COLO829 (cell line): ENCODE measurements around the gene SNAPC4.

ENCODE experiments used
- DNase-seq: peaks from one replicate; pipeline ENCODE4 v3.0.0; 2012; ENCODE audit warnings: low spot score

The SNAPC4 gene

DNA sequence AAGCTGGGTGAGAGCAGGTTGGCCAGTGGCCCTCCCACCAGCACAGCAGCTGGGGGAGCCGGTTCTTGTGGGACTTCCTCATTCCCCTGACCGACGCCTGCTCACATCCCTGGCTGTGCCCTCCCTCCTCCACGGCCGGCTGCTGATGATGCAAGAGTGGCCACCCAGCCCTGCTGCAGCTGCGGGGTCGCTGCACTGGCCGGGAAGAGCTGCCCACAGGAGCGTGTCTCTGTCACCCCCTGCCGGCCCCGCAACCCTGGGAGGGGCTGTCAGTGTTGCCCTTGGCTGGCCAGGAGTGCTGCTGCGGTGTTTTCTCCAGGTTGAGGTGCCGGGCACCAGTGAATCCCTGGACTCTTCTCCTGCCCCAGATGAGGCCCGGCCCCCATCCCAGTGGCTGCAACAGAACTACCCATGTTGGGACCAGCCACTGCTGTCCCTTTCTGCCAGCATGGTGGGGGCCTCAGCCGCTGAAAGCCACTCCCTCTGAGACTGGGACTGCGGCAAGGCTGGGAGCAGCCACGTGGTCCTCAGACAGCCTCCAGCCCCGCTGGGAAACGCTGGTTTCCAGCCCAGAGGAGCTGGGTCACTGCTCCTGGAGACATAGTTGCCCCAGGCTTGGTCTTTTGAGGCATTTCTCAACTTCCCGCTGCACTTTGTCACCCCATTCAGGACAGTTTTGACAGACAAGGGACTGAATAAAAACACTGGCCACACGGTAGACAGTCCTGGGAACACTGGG lies 27.2 kb downstream of the SNAPC4 start:
- no peak for DNase-seq

DNA sequence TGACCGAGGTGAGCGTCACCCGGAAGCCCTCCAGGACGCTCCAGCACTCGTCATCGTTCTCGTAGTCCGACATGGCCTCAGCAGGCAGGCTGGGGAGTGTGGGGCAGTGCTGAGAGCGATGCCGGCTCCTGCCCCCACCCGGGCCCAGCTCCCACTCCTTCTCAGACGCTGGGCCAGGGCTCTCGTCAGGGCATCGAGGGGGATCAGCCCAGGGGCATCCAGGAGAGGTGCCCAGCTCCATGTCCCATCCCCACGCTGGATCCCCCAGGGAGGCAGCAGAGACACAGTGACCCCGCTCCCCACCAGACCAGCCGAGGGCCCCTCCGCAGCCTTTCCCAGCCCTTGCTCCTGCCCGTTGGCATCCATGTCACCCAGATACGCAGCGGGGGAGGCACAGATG lies 28.0 kb downstream of the SNAPC4 start:
- no peak for DNase-seq

DNA sequence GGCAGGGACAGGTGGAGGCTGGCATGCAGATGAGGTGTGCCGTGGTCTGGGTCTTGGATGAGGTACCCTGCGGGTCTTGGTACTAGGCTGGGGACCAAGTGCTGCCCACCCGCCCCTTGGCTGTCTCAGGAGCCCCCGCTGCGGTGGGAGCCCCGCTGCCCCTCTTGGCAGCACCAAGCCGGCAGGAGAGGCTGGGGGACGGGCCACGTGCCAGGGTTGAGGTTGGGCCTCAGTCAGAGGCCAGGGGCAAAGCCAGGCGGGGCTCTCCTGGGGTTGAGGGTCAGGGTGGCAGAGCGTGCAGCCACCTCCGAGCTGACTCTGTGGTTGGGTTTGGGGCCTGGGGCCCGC lies 28.5 kb downstream of the SNAPC4 start:
- no peak for DNase-seq

DNA sequence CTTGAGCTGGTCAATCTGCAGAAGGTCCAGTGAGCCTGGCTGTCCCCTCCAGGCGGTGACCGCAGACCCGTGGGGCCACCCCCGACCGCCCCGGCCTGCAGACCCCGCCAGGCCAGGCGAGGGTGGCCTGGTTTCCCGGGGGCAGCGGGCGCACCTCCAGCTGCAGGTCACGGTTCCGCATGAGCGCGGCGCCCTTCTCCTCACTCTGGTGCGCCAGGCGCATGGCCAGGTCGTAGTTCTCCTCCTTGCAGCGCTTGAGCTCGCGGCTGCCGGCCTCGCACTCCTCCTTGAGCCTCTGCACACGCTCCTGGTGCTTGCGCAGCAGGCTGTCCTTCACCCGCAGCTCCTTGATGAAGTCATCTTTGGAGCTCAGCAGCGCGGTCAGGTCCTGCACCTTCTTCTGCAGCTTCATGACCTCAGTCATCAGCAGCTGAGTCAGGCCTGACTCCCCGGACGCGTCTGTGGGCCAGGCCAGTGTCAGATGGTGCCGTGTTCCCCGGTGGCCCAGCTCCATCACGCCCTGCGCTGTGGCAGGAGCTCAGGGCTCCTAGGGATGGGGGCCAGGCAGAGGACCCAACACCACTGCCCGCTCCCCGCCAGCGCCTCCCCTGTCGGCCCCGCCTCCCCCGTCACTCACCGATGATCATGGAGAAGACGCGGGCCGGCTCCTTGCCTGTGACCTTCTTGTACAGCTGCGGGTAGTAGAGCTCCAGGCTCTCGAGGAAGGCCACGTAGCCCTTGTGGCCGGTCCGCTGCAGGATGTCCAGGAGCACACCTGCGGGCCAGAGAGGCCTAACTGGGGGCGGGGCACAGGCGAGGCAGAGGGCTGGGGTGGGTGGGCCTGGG lies 29.1 kb downstream of the SNAPC4 start:
- no peak for DNase-seq

DNA sequence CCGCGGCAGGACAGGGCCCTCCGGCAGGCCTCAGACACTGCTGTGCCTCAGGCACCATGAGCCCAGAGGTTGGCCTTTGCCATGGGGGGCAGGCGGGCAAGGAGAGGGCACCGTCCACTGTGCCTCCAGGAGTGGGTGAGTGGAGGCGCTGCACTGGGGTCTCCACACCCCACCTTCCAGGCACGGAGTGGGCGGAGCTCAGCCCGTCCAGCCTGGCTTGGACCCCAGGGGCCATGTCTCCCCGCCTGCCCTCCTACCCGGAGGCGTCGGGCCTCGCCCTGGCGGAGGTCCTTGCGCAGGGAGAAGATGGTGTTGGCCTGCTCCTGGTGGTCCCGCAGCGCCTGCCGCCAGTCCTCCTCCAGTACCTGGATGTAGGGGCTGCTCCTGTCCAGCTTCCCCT lies 29.9 kb downstream of the SNAPC4 start:
- DNase-seq: no peak

DNA sequence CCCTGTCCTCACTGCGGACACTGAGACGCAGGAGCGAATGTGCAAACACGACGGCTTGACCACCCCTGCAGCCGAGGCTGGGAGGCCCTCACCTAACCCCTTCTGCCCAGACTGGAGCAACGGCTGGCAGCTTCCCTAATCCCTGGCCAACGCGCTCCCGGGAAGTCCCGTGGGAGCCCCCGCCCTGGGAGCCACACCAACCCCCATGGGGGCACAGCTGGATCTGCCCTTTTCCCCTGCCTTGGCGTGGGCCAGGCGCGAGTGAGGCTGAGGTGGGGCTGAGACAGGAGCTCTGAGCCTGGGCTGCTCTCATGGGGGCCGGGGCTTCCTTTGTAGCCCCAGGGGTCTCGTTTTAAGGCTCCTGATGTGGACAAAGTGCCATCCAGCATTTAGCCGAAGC lies 31.8 kb downstream of the SNAPC4 start:
- DNase-seq: no peak

DNA sequence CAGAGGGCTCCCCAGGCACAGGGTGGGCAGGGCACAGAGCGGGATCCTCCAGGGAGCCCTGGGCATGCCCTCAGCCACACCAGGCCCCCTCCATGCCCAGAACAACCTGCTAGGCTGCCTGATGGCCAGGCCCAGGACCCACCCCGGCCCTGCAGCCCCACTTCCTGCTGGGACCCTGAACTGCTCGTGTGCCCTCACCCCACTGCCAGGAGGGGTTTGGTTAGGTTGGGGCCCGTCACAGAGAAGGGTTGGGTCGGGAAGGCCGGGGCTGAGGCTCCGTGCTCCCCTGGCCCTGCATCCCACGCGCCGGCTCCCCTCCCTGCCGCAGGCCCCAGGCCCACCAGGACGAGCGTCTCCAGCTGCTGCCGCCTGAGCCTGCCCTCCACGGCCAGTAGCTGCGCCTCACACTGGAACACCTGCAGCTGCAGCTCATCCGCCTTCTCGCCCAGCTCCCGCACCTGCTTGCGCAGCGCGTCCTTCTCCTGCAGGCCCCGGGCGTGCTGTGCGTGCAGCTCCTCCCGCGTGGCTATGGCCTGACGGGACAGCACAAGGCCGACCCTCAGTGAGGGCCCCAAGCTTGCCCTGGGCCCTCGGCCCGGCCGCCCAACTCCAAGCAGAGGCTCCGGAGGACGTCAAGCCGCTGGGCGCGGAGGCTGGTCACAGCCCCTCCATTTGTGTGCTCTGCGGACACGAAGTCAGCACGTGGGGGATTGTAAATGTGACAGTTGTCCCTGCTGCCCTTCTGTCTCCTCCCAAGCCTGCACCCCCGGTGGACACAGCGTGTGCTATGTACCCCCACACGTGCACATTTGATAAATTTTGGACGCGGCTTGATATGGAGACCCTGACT lies 32.4 kb downstream of the SNAPC4 start:
- no peak for DNase-seq

DNA sequence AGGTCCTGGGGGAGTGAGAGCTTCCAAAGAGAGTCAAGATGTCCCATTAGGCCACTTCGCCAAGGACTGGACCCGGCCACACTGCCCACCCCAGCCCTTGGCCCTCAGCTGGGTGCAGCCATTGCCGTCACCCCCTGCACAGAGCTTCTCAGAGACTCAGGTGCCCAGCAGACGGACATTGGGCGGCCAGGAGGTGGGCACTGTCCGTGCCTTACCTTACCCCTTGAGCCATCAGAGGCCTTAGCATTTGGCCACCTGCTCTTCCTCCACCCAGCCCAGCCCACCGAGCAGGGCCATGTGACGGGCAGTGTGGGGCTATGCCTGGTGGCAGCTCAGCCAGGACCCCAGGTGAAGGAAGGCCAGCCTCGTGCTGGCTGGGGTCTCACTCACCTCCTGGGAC lies 33.1 kb downstream of the SNAPC4 start:
- no peak for DNase-seq

DNA sequence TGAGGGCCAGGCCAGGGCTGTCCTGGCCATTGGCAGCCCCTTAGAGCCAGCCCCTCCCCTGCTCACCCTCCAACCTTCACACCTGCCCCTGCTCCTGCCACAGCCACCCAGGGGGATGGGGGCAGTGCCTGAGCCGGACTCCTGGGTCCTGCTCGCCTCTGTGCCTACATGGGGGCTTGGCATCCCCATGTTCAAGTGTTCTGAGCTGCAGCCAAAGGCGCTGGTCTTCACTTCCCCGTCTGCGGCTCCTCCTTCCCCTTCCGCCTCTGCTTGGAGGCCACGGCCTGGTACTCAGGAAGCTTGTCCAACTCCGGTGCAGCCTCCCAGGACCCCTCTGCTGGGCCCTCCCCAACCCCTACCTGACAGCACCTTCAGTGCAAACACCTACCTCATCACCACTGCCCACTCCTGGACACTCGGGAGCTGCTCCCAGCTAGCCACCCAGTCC lies 34.2 kb downstream of the SNAPC4 start:
- DNase-seq: no peak

DNA sequence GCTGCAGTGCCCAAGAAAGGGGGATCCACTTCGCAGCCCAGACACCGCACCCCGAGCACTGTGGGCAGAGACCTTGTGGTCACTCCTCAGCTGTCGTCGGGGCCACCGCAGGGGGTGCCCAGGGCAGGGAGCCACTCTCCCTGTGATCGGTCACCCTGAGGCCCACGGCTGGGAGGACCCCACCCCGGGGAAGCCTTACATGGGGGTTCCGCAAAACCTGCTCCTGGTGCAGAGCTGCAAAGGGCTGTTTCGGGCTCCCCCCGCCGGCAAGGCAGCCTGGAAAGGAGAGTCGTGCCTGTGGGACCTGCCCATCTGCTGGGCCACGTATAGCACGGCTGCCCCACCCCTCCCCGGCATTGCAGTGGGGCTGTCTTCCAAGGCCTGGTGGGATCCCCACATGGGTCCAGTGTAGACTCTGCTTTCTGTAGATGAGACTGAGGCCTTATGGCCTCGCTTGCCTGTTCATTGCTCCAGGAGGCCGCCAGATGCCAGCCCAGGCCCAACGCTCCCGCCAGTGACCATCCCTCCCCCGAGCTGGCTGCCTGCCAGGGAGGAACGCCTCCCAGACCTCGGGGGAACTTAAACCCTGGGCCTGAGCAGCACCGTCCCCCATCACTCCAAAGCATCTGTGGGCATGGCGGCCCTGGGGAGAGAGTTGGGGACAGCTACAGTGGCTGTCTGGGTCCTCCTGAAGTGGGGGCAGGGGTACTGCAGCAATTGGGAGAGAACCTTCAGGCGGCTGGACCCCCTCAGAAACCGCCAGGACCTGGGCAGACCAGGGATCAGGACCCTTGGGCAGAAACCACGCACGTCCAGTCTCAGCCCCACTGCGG lies 34.8 kb downstream of the SNAPC4 start:
- DNase-seq: no peak

DNA sequence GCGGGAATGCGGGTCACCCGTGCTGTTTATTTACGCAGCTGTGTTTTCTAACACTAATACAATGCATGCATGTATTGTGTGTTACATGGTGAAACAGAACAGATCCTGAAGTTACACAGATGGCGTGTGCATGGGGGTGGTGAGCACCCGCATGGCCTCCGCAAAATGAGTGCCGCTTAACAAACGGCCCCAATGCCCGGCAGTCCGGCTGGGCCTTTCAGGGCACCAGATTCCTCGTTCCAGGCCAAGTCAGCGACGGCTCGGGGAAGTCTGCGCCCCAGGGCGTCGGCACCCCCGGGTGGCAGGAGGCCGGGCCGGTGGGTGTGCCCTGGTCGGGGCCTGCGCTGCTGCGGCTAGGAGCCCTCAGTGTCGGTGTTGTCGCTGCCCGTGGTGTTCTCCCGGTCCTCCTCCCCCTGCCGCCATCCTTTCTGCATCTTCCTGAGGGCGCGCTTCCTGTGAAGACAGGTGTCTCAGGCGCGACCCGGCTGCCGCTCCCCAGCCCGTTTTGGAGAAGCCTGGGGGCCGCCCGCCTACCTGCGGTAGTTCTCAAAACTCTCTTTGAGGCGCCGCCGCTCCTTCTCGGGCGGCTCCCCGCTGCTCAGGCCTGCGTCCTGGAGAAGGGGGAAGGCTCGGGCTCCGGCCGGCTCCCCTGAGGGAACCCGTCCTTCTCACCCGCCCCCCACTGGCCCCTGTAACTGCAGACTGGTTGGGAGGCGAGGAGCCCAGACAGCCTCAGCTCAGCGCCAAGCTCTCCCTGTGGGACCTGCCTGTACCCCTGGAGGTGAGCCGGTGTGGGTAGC lies 35.8 kb downstream of the SNAPC4 start:
- DNase-seq: no peak

DNA sequence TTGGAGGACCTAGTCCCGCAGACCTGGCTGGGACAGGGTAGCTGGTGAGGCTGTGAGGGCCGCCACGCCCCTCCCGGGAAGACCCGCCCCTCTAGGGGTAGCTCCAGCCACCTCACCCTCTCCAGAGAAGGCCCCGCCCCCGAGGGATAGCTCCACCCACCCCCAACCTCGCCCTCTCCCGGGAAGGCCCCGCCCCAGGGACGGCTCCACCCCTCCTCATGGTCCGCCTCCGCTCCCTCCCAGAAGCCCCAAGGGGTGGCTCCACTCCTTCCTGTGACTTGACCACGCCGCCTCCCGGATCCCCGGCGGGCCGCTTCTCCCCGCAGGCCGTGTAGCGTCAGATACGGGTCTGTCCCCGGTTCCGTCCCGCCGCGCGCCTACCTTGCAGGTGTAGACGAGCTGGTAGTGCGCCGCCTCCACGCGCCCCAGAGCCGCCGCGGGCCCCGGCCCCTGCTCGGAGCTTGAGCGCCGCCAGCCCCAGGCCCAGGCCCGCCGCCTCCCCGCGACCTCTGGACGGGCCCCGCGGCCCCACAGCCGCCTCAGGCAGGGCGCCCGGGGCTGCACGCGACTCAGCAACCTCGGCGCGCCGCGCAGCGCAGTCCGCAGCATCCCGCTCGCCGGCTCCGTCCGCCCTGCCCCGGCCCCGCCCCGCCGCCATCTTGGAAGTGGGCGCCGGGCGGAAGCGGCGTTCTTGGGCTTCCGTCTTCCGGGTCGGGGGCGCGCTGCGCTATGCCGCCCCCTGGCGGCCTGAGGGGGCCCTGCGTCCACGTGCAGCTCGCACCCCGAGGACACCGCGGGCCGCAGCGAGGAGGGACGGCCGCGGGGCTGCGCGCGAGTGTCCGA lies 36.6 kb downstream of the SNAPC4 start, which contains the start of gene DNLZ:
TSS of gene DNLZ (minus strand) at position 639 of the 843 bp plus-strand sequence. CDS start at position 609, 30 bp downstream.
- peak; percentile 98 for DNase-seq

DNA sequence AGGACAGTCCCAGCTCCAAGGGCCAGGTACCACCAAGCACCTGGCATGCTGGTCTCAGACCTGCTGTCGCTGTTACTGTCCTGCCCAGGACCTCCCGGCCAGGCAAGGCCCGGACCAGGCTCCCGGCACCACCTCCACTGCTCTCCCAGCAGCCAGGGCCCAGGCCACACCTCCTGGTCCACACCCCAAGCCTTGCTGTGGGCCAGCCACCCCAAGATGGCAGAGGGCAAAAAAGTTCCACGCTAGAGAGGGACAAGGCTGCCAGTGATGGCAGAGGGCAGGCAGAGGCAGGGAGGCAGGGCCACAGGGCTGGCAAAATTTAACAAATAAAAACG lies 37.6 kb downstream of the SNAPC4 start:
- DNase-seq: no peak

DNA sequence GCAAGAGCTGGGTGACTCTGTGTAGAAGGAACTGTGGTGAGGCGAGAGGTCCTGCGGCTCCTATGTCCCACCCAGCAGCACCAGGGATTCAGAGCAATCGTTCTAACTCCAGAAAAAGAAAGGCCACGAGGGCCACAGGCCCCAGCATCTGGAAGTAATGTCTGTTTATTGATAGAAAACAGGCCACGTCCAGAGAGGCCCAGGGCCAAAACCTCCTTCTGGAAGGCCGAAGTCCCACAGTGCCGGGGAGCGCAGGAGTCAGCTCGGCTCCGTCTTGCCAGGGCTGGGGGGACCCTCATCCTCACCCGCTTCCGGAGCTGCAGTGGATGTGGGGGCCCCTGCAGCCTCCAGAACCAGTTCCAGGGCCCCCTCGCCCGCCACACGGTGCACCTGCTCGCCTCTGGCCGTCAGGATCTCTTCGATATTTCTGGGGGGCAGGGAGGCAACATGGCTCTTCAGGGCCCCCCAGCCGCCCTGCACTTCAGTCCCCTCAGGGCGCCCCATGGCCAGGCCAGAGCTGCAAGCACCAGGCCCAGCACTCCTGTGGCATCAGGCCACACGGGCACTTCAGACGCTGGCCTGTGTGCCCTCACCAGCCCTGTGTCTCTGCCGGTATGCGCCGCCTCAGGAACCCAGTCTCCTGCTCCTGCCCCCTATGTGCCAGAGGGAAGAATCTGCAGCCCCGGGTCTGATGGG lies 38.1 kb downstream of the SNAPC4 start:
- no peak for DNase-seq

DNA sequence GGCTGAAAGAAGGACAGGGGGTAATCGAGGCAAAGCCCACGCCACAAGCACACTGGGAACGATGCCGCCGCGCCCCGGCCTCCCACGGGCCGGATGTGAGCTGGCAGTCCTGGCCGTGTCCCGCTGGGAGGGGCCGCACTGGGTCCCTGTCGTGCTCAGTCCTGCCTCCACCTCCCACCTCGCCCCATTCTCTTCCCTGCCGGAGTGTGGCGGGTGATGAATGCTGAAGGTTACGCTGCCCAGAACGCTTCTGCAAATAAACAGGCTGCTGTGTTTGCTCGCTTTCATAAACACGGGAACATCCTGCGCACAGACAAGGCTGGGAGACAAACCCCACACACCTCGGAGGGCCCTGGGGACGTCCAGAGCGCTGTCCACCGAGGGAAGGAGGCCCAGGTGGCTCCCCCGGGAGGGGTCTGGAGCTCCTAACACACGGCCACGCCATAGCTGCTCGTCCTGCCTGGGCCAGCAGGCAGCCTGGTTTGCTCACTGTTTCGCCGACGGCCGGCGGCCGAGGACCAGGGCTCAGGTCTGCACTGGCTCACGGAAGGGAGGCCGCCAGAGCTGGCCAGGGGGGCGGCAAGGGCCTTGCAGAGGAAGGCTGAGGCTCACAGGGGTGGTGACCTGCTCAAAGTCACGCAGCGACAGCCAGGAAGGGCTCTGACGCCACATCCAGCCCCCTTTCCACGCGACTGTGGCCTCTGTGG lies 38.8 kb downstream of the SNAPC4 start:
- DNase-seq: no peak

DNA sequence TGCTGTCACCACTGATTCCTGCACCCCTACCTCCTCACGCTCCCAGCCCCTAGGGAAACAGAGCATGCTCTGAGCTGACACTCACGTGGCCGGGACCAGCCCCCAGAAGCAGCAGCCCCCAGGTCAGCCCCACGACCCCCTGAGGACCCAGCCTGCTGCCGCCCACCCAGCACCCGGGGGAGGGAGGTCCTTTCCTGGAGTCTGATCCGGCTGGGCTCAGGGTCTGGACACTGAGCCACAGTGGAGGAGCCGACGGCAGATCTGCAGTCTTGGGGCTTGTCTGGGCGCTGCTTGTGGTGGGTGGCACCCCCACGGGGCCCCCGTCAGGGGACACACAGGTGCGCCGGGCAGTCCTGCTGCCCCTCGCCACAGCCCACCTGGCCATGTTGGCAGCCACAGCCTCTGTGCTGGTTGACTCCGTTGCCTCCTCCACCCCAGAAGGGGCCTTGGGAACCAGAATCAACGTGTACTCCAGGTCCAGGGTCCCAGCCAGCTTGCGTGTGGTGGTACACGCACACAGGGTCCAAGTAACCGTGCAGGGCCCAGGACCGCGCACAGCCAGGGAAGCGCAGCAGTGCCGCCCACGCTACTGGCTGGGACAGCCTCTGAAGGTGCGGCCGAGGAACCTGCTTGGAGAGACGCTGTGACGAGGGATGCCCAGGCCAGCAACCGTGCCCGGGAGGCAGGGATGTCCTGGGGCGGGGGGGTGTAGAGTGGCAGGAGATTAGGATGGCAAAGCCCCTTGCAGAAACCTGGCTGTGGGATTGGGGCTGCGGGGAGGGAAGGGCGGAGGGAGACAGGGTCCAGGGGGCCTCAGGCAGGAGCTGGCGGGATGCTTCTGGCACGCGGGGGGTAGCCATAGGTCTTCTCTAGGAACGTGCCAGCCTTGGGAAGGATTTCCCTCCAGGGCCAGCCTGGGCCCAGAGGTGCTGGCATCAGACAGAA lies 39.9 kb downstream of the SNAPC4 start:
- DNase-seq: no peak

DNA sequence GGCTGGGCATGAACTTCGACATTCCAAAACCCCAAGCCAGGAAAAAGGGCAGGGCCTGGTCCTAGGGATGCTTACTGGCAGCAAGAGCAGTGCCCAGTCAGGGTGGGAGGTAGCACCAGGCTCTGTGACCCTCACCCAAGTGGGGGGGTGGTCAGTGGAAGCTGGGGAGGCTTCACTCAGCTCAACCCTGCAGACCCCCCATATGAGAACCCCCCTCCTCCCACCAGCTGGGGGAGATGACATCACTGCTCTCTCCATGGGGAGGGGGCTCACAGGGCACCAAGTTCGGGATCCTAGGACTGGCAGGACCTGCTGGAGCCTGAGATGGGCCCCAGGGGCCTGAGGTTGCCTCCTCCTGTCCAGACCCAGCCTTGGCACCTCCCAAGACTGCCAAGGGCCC lies 41.1 kb downstream of the SNAPC4 start:
- no peak for DNase-seq

DNA sequence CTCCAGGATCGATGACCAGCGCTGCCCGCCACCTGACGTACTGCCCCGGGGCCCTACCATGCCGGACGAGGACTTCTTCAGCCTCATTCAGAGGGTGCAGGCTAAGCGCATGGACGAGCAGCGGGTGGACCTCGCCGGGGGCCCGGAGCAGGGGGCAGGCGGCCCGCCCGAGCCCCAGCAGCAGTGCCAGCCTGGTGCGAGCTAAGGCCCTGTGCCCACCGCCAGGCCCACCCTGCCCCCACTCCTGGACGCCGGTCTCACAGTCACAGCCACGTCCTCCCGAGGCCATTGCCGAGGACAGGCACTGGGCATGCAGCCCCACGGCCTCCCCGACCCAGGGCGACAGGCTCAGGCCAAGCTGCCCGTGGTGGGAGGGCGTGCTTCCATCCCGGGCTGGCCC lies 42.0 kb downstream of the SNAPC4 start:
- DNase-seq: no peak
